Omental fat pad (tissue), 4 donors: ENCODE measurements around the gene ST3GAL3. TPM values are rescaled to one million over a fixed set of nuclear protein-coding genes. Genes with fewer than 3 reads are reported as not detected.

ENCODE experiments used
- ATAC-seq: fragments of 150-250 bp; one replicate; pipeline ENCODE4 v1.9.1; 2016; ENCODE audit warnings: mild to moderate bottlenecking, moderate library complexity; ENCODE audit not compliant: low FRiP score
- DNase-seq: peaks from one replicate; pipeline ENCODE4 v3.0.0-alpha.2; 2019; ENCODE audit warnings: low spot score
- CTCF ChIP-seq, 3 donors: fragments of 450-650 bp; IDR thresholded peaks; one replicate each; pipeline ENCODE4 v1.5.1; 2016 to 2017; ENCODE audit warnings: antibody characterized with exemption in 3 of 3, mild to moderate bottlenecking in 3 of 3, moderate library complexity in 2 of 3
- total RNA-seq, 4 donors: library from RNA; depleted of rRNA; stranded (reverse); fragments of >200 nt; gene quantifications; one replicate each; pipeline ENCODE4 v1.1.0, GENCODE V29; 2016

ST3GAL3 gene
- total RNA-seq, 4 donors from 2014 or later: 13.4 to 23.9 (median 20.1) TPM

GRCh38 chr1:43878854-43879253, 171.5 kb downstream of the ST3GAL3 start:
- DNase-seq: no peak
- TF ChIP-seq CTCF (IDR thresholded peaks at IDR 0.05): no peak
- no peak for ATAC-seq

- TF ChIP-seq CTCF (IDR thresholded peaks at IDR 0.05): no peak
- ATAC-seq (peak; percentile 16), DNase-seq (no peak)
These were observed 172.1 kb downstream of the ST3GAL3 start for GRCh38 chr1:43879414-43879813.

GRCh38 chr1:43879996-43880395, 172.7 kb downstream of the ST3GAL3 start:
- DNase-seq (no peak), ATAC-seq (no peak)
- no peak for TF ChIP-seq CTCF (IDR thresholded peaks at IDR 0.05)

- DNase-seq: no peak
- no peak for ATAC-seq
- TF ChIP-seq CTCF (IDR thresholded peaks at IDR 0.05): no peak
These were observed 173.3 kb downstream of the ST3GAL3 start for GRCh38 chr1:43880604-43881003.

- ATAC-seq (no peak), DNase-seq (no peak)
- TF ChIP-seq CTCF (IDR thresholded peaks at IDR 0.05): no peak
These were observed 174.1 kb downstream of the ST3GAL3 start for GRCh38 chr1:43881415-43881814.

GRCh38 chr1:43882763-43883162, 175.4 kb downstream of the ST3GAL3 start:
- ATAC-seq (no peak), DNase-seq (no peak)
- TF ChIP-seq CTCF (IDR thresholded peaks at IDR 0.05): no peak

- TF ChIP-seq CTCF (IDR thresholded peaks at IDR 0.05): no peak
- ATAC-seq: no peak
- DNase-seq: no peak
These were observed 176.0 kb downstream of the ST3GAL3 start for GRCh38 chr1:43883321-43883720.
